ENCODE measurements around the gene HPN.
A peak's percentile ranks its signal among the peaks of the same experiment; 100 is the strongest.
"Not testable (repeated sequence)": the region's sequence is repeated elsewhere in the genome, so short reads cannot be mapped to it uniquely, and the experiment has no call there.

Gene HPN

DNA sequence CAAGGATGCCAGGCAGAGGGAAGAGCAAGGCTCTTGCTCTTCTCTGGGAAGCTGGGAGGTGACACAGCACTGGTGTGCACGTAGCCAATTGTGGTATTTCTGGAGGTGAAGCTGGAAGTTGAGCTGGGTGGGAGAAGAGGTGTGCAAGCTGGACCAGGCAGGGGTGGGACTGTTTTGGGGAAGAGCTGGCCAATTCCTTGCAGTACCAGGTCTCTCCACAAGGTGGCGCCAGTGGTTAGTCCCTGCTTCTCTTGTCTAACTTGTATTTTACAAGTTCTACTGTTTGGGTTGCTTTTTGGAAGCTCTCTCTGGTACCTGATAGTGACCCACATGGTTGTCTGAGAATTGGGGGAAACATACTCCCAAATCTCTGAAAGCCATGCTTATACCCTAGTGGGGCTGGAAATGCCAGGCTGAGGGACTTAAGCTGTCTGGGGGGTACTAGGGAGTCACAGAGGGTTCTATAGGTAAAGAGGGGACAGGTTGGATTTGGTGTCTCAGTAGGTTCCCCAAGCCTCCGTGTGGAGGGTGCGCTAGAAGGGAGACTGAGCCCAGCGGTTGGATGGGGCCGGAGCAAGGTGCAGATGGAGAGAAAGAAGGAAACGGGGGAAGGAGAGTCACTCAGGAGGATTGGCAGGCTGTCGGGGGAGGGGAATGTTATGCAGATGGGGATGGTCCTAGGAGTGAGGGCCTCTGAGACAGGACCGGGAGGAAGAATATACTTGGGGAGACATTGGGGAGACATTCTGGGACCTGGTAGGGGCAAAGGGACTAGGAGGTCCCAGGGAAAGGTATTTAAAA, 3.0 kb downstream of the HPN start:
- peak; percentile 50 to 59 for DNase-seq

DNA sequence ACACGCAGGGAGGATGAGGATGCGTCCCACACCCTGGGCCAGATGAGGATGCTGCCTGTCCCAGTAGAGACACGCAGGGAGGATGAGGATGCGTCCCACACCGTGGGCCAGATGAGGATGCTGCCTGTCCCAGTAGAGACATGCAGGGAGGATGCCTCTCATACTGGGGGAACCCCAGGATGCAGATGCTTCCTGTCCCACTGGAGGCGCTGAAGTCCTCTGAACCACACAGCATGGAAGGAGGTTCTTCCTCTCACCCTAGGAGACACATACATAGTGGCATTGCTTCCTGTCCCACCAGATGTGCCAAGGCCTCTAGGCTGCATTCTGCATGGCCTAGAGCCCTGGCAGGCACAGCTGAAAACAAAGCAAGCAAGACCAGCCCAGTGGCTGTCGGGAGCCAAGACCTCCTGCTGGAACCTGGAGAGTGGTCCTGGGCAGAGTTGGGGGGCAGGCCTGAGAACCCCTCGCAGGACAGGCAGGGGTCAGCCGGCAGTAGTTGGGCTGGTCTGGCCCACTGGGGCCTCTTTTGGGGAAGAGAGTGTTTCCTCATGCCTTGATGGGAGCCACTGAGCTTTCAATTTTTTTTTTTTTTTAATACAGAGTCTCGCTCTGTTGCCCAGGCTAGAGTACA, 4.3 kb downstream of the HPN start:
- peak; percentile 38 to 44 for DNase-seq

DNA sequence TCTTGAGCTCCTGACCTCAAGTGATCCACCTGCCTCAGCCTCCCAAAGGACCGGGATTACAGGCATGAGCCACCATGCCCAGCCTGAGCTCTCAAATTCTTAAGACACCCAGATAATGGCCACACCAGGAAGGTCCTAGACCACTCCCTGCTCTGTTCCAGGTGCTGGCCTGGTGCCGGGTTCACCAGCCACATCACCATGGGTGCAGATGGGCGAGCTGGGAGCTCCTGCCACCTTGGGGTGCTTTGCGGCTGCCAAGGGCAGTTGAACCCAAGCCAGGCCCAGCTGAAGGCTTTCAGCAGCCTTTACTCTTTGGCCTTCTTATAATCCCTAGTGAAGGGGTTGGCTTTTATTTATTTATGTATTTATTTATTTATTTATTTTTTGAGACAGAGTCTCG, 4.9 kb downstream of the HPN start:
- DNase-seq, result no peak

DNA sequence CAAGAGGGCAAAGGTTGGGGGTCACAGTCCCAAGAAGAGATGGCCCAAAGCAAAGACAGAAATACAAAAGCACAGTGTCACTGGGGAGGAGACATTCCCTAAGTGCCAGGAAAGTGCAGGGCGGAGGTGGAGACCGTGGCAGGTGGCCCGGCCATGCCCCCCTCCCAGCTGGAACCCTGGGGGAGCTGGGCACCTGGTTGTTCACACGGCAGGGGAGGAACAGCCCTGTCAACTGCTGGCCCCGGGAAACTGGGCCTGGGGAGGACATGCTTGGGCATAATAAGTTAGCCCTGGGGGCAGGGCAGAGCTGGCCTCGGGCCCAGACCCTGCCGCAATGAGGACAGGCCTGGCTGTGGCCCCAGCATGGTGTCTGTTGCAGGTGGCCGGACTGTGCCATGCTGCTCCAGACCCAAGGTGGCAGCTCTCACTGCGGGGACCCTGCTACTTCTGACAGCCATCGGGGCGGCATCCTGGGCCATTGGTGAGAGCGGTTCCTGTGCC, 7.4 kb downstream of the HPN start:
- DNase-seq, result no peak

DNA sequence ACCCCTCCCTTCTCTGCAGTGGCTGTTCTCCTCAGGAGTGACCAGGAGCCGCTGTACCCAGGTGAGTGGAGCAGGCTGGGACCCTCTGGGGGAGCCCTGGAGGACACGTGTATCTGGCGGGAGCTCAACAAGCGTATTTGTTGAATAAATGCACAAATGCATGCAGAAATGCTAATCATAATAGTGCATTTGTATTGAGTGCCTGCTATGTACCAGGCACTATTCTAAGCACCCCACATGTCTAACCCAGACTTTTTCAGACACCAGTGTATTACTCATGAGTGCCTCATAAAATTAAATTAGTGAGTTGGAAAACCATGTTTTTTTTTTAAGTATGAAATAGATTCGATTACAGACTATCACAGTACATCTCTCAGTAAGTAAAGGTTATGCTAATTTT, 7.9 kb downstream of the HPN start:
- DNase-seq, result no peak

DNA sequence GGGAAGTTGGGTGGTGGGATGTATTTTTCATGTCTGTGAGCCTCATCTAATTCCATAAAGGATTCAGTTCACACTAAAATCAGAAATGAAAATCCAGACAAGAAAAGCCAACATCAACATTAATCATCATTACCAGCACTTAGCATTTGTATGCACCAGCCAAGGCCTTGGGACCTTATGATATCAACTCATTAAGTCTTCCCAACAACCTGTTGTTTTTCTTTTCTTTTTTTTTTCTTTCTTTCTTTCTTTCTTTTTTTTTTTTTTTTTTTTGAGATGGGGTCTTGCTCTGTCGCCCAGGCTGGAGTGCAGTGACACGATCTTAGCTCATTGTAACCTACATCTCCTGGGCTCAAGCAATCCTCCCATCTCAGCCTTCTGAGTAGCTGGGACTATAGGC, 9.1 kb downstream of the HPN start:
- not testable (repeated sequence) for DNase-seq

DNA sequence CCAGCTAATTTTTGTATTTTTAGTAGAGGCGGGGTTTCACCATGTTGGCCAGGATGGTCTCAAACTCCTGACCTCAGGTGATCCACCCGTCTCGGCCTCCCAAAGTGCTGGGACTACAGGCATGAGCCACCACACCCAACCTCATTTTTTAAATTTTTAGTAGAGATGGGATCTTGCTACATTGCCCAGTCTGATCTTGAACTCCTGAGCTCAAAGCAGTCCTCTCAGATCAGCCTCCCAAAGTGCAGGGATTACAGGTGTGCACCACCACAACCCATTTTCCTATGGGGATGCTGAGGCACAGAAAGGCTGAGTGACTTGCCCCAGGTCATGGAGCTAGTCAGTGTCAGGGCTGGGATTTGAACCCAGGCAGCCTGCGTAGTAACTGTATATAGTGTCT, 9.7 kb downstream of the HPN start:
- DNase-seq, result not testable (repeated sequence)

DNA sequence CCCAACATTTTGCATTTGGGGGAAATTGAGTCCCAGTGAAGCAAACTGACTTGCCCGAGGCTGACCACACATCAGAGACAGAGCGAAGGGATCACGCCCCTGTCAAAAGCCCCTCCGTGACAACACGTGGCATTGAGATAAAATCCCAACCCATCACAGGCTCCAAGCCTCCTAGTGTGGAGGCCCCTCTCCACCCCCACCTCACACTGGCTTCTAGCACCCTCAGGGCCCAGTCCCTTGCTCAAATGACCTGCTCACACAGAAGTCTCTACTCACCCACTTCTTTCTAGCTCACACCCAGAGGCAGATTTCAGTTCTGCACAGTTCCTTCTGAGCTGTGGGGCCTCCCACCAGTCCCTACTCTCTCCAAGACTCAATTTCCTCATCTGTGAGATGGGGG, 10.3 kb downstream of the HPN start:
- no peak for DNase-seq

DNA sequence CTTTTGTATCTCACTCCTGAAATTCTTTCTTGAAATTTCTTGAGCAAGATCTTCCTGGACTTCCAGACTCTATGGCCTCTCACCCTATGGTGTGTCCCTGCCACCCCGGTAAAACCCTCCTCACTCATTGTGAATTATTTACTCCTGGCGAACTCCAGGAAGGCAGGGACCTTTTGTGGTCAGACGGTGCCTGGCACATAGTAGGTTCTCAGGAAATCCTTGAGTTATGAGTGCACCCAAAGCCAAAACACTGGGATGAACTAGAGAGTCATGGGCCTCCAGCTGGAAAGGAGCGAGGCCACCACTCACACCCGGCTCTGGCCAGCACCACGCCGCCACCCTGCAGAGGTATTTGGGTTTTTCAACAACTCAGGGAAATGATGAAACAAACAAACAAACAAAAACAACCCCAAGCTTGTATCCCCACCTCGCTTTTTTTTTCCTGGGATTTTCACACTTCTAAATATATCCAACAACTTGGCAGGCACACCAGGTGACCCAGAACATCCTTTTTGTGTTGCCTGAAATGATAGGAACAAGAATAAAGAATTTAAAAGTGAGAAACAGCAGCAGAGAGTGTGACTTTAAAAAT, 11.2 kb downstream of the HPN start:
- DNase-seq, result no peak

DNA sequence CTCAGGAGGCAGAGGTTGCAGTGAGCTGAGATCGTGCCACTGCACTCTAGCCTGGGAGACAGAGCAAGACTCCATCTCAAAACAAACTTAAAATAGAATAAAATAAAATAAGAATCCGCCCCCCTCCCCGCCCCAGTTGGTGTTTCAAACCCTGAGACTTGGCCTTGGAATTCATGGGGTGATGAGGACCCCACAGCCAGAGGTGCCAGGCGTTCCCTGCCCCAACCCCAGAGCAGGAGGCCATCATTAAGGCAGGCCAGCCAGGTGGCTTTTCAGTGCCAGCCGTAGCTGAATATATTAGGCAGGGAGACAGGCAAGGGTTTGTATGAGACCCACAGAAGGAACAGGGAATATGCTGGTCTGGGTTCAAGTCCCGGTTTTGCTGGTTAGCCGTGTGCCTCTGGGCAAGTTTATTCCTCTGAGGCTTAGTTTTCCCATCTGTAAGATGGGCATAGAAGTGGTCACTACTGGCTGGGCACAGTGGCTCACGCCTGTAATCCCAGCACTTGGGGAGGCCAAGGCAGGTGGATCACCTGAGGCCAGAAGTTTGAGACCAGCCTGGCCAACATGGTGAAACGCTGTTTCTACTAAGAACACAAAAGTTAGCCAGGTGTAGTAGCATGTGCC, 12.3 kb downstream of the HPN start:
- DNase-seq, result no peak

DNA sequence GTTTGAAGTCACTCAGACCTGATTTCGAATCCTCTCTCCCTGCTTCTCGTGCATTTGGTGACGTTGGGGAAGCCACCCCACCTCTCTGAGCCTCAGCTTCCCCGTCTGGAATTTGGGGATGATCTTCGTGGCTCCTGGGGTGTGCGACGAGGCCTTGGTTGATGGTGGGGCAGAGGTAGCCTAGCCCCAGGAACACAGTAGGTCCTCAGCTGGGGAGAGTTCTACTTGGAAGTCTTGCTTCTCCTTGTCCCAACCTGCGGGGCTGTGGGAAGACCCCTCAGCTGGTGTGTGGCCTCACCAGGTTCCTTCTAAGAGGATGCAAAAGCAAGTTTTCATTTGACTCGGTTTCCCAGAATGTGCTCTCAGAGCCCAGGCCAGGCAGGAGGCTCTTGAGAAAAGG, 13.1 kb downstream of the HPN start:
- no peak for DNase-seq

DNA sequence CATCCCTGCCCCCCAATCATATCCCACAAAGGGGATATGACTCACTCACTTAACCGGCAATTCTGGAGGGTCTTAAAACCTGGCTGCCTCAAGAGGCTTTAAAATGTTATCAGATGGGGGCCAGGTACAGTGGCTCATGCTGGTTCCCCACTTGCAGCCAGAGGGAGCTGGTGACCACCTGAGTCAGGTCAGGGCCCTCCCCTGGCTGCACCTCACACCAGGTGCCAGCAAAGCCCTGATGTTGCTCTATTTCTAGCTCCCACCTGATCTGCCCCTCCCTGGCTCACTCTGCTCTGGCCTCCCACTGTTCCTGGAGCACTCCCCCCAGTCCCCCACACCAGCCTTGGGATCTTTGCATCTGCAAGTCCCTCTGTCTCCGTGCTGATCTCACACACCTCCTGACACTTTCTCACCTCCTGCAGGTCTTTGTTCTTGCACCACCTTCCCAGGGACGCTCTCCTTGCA, 14.2 kb downstream of the HPN start:
- no peak for DNase-seq

DNA sequence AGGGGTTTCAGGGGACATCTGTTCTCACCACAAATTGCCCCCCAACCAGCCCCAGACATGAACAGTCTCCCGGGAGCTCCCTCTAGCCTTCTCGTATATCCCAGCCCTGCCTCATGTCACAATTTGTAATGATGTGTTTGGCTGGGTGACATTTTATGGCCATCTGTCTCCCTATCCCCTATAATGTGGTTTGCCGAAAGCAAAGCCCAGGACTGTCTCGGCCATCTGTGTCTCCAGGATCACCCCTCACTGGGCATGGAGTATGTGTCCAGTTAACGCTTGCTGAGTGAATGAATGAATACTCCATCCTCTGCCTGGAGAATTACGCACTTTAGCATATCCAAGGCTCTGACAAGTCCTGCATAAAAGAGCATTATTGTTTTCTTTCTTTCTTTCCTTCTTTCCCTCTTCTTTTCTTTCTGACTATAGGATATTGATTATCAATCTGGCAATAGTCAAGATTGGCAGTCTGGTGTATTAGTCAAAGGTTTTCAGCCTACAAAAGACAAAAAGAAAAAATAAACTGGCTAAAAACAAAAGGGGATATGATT, 15.1 kb downstream of the HPN start:
- no peak for DNase-seq

DNA sequence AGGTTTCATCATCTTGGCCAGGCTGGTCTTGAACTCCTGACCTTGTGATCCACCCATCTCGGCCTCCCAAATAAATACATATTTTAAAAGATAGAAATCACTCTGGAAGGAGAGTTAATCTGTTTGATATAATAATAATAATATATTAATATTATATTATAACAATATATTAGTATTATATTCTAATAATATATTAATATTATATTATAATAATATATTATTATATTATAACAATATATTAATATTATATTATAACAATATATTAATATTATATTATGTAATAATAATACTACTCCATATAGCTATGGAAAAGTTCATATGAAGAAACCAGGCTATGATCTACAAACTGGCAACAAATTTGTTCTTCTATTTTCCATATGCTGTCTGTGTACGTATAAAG, 16.8 kb downstream of the HPN start:
- no peak for DNase-seq

DNA sequence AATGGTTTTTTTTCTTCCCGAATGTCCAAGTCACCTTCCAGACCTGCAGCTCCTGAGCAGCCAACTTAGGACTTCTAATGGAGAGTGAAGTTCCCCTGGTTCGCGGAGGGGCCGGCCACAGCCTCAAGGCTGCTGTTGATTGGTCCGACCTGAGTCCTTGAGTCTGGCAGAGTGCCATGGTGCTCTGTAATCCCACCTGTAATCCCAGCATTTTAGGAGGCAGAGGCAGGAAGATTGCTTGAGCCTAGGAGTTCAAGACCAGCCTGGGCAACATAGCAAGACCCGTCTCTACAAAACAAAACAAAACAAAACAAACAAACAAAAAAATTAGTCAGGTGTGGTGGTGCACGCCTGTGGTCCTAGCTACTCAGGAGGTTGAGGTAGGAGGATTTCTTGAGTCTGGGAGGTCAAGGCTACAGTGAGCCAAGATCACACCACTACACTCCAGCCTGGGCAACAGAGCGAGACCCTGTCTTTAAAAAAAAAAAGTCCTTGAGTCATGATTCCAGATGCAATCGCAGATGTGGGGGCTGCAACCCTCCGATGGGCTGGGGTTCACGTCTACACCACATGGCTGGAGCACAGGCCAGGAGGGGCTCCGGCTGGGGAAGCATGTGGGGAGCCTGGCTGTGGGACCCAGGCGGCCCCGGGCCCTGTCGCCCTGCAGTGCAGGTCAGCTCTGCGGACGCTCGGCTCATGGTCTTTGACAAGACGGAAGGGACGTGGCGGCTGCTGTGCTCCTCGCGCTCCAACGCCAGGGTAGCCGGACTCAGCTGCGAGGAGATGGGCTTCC, 17.7 kb downstream of the HPN start:
- no peak for DNase-seq

DNA sequence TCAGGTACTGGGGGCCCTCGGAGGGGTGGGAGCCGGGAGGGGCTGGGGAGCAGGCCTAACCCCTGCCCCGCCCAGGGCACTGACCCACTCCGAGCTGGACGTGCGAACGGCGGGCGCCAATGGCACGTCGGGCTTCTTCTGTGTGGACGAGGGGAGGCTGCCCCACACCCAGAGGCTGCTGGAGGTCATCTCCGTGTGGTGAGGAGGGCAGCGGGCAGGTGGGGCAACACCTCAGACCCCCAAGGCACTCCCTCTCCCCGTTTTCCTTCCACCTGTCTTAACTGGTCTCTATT, 18.2 kb downstream of the HPN start:
- DNase-seq, result no peak

DNA sequence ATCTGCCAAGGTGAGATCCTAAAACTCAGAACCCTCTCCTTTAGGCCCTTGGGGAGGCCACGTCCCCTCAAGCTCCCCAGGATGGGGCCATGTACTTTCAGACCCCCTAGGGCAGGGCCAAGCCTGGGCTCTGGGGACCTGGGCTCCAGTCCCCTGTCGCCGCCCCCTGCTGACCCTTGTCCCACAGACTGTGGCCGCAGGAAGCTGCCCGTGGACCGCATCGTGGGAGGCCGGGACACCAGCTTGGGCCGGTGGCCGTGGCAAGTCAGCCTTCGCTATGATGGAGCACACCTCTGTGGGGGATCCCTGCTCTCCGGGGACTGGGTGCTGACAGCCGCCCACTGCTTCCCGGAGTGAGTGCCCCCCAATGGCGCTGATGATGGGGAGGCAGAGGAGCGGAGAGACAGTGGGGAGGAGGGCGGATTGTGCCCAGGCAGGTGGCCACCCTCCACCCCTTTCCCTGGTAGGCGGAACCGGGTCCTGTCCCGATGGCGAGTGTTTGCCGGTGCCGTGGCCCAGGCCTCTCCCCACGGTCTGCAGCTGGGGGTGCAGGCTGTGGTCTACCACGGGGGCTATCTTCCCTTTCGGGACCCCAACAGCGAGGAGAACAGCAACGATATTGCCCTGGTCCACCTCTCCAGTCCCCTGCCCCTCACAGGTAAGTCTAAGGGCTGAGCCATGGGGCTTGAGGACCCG, 18.8 kb downstream of the HPN start:
- no peak for DNase-seq

DNA sequence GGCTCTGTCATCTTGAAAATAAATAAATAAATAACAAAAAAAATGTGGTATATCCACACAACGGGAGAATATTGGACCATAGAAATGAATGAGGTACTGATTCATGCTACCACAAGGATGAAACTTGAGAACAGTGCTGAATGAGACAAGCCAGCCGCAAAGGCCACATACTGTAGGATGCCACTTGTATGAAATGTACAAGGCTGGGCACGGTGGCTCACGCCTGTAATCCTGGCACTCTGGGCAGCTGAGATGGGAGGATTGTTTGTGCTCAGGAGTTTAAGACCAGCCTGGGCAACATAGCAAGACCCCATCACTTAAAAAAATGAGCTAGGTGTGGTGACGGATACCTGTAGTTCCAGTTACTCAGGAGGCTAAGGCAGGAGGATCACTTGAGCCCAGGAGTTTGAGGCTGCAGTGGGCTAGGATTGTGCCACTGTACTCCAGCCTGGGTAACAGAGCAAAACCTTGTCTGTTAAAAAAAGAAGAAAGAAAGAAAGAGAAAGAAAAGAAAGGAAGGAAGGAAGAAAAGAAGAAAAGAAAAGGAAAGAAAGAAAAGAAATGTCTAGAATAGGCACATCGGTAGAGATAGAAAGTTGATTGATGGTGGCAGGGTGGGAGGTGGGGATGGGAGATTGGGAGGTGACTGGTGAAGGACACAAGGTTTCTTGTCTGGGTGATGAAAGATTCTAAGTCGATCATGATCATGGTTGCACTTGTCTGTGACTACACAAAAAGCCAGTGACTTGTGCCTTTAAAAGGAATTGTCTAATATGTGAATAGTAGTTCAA, 20.3 kb downstream of the HPN start:
- DNase-seq, result no peak

DNA sequence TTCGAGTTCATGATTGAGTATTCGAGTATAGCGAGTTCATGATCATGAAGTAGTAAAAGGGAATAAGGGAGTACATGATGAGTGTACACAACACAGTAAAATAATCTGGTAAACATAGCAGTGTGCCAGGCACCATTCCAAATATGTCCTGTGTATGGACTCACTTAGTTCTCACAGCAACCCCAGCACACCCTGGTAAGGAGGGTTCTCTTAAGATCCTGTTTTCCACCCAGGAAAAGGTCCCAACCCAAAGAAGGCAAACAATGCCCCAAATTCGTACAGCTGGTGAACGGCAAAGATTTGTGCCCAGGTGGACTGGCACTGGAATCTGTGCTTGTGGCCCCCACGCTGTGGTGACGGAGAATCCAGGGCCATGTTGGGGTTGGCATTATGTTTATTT, 21.4 kb downstream of the HPN start:
- no peak for DNase-seq

DNA sequence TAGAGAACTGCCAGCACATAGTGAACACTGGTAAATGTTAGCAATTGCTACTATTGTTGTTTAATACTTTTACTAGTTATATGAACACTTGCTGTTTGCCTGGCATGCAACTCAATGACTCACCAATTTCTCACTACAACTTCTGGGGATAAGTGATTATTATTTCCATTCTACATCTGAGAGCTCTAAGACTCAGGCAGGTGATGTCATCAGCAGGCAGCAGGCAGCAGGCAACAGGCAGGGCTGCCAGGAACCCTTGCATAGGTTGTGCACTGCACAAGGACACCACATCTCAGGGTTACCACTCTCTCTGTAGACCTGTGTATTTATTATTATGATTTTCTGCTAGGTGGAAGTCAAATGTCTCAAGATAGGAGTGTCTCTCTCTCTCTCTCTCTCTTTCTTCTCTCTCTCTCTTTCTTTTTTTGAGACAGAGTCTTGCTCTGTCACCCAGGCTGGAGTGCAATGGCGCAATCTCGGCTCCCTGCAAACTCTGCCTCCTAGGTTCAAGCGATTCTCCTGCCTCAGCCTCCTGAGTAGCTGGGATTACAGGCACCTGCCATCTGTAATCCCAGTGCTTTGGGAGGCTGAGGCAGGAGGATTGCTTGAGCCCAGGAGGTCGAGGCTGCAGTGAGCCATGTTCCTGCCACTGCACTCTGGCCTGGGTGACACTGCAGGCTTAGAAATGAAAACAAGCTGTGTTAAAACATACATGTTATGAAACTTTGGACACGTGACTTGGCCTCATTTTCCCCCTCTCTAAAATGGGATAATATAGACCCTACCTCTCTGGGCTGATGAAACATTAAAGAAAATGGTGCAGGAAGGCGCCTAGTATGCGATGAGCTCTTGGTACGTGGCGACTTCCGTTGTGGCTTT, 22.7 kb downstream of the HPN start:
- no peak for DNase-seq

All from CD4-positive, alpha-beta T cell treated with Interferon alpha-2 for 1 hour (primary cell).